Measurements from ENCODE around the gene NIBAN1. TPM values are rescaled to one million over a fixed set of nuclear protein-coding genes. Genes with fewer than 3 reads are reported as not detected.
"Not testable (repeated sequence)": the region's sequence is repeated elsewhere in the genome, so short reads cannot be mapped to it uniquely, and the experiment has no call there.

NIBAN1 gene
- total RNA-seq, 2 experiments from 2014 or later: 55.5 to 60.8 TPM

GRCh38 chr1:184966989-184967388 is 7.3 kb downstream of the NIBAN1 start:
- DNase-seq (no peak), ATAC-seq (no peak)
- H3K27ac Mint-ChIP-seq: no peak overlapping the region
- no peaks in the 10 kb centered on the region for H3K27me3 Mint-ChIP-seq
- peaks cover 47% of the 10 kb centered on the region for H3K4me1 Mint-ChIP-seq
- H3K9me3 Mint-ChIP-seq (ENCODE audit: low read depth): no peaks in the 10 kb centered on the region
- peaks cover 38% of the 10 kb centered on the region for H3K36me3 Mint-ChIP-seq
- CTCF ChIA-PET: interaction anchor here (1.1 kb wide), 1 partner anchor 15 kb away, joined by 5 read pairs; no protein-coding TSS in a partner anchor
- no peak overlapping the region for H3K4me3 Mint-ChIP-seq

DNA sequence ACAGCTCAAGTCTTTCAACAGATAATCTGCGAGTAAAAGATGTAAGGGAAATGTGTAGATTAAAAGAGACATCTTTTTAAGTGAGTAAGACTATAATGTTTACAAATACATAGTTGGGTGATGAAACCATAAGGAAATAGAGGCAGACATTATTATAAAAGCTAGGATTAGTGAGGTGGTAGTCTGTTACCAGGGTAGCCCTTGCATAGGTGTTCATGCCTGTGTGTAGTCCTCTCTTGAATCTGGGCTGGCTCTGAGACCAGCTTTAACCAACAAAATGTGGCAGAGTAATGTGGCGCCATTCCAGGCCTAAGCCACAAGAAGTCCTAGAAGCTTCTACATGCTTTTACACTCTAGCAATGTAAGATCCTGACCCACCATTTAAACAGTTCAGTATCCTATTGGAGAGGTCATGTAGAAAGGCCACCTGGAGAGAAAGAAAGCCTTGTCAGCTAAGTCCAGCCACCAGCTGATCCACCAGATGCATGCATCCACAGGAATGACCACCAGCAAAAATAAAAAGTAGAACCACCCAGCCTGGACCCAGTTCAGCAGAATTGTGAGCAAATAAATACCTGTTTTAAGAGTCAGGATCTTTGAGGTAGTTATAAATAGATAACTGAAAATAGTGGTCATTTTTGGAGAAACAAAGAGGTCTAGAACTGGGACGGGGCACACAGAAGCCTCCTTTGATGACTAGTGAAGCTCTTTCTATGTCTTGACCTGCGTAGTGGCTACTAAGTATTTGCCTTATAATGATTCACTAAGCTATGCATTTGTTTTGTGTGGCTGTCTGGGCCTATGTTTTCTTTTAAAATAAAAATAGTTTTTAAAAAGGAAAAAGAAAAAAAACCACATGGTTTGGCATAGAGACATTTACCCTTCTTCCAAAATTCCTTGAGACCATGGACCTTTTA is 8.1 kb downstream of the NIBAN1 start:
- no peaks in the 10 kb centered on the region for H3K9me3 Mint-ChIP-seq (ENCODE audit: low read depth)
- H3K36me3 Mint-ChIP-seq: peaks cover 45% of the 10 kb centered on the region
- CTCF ChIA-PET: interaction anchor here (1.1 kb wide), 1 partner anchor 15 kb away, joined by 5 read pairs; no protein-coding TSS in a partner anchor
- peaks cover 41% of the 10 kb centered on the region for H3K4me1 Mint-ChIP-seq
- no peak overlapping the region for H3K27ac Mint-ChIP-seq
- H3K27me3 Mint-ChIP-seq: no peaks in the 10 kb centered on the region
- no peak overlapping the region for H3K4me3 Mint-ChIP-seq
- ATAC-seq (no peak), DNase-seq (no peak)

DNA sequence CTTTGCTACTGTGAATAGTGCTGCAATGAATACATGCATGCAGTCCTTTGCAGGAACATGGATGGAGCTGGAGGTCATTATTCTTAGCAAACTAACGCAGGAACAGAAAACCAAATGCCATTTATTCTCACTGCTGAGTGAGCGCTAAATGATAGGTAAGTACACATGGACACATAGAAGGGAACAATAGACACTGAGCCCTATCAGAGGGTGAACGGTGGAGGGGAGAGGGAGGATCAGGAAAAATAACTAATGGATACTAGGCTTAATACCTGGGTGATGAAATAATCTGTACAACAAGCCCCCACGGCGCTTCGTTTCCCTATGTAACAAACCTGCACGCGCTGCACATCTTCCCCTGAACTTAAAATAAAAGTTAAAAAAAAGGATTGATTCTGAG is 8.9 kb downstream of the NIBAN1 start:
- no peaks in the 10 kb centered on the region for H3K27me3 Mint-ChIP-seq
- H3K4me3 Mint-ChIP-seq: no peak overlapping the region
- ATAC-seq (no peak), DNase-seq (no peak)
- peaks cover 49% of the 10 kb centered on the region for H3K36me3 Mint-ChIP-seq
- no peak overlapping the region for H3K27ac Mint-ChIP-seq
- no peaks in the 10 kb centered on the region for H3K9me3 Mint-ChIP-seq (ENCODE audit: low read depth)
- H3K4me1 Mint-ChIP-seq: peaks cover 33% of the 10 kb centered on the region
- CTCF ChIA-PET: no interaction called here

DNA sequence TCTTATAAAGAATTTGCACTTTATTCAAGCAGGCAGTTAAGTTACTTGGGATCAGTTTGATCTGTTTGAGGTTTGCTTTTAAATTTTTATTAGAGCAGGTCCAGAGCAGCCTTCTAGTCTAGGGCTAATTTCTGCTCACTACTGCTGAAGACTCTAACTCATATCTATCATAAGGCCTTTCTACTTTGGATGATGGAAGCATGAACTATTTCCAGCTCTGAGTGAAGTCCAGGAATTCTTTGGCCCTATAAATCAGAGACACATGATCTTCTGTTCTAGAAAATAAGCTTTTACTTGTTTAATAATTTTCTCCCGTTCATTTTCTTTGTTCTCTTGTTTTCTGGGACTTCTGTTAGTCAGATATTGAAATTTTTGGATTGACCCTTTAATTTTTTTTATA is 14.7 kb downstream of the NIBAN1 start:
- ATAC-seq (no peak), DNase-seq (no peak)
- Mint-ChIP-seq H3K27ac (no peak overlapping the region), H3K4me3 (no peak overlapping the region), H3K27me3 (no peaks in the 10 kb centered on the region), H3K4me1 (peaks cover 6% of the 10 kb centered on the region), H3K9me3 (ENCODE audit: low read depth) (no peaks in the 10 kb centered on the region), H3K36me3 (peaks cover 30% of the 10 kb centered on the region)
- CTCF ChIA-PET: no interaction called here

GRCh38 chr1:184958554-184959353 is 15.6 kb downstream of the NIBAN1 start:
- no peaks in the 10 kb centered on the region for H3K9me3 Mint-ChIP-seq (ENCODE audit: low read depth)
- CTCF ChIA-PET: interaction anchor here (0.8 to 1.1 kb wide), 2 partner anchors 12 to 153 kb away, joined by 3 to 4 read pairs; no protein-coding TSS in a partner anchor

DNA sequence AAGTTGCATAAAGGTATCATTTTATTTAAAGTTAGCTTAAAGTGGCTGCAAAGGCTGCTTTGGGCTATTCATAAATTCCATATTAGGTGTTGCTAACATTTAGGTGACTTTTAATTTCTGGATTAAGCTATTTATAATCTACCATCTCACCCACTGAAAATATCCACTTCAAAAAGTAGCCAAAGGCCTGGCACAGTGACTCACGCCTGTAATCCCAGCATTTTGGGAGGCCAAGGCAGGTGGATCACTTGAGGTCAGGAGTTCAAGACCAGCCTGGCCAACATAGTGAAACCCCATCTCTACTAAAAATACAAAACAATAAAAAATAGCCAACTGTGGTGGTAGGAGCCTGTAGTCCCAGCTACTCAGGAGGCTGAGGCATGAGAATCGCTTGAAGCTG is 16.4 kb downstream of the NIBAN1 start:
- not testable (repeated sequence) for DNase-seq; H3K9me3 Mint-ChIP-seq (ENCODE audit: low read depth); H3K4me3 Mint-ChIP-seq; ATAC-seq; H3K27me3 Mint-ChIP-seq; H3K27ac Mint-ChIP-seq
- peaks cover 21% of the 10 kb centered on the region for H3K36me3 Mint-ChIP-seq
- CTCF ChIA-PET: interaction anchor here (0.8 to 1.1 kb wide), 3 partner anchors 20 to 152 kb away, joined by 3 to 4 read pairs (median 3); no protein-coding TSS in a partner anchor
- H3K4me1 Mint-ChIP-seq: peaks cover 20% of the 10 kb centered on the region

More at GRCh38 chr1:184958554-184959353, 15.6 kb downstream of the NIBAN1 start:
- Mint-ChIP-seq H3K36me3 (peaks cover 22% of the 10 kb centered on the region), H3K27ac (no peak overlapping the region), H3K4me1 (peaks cover 14% of the 10 kb centered on the region), H3K27me3 (no peaks in the 10 kb centered on the region), H3K4me3 (no peak overlapping the region)
- DNase-seq: no peak
- no peak for ATAC-seq

GRCh38 chr1:184956999-184957700 is 17.2 kb downstream of the NIBAN1 start:
- peaks cover 24% of the 10 kb centered on the region for H3K36me3 Mint-ChIP-seq
- H3K27me3 Mint-ChIP-seq: no peaks in the 10 kb centered on the region
- H3K9me3 Mint-ChIP-seq (ENCODE audit: low read depth): no peaks in the 10 kb centered on the region
- H3K4me1 Mint-ChIP-seq: peaks cover 20% of the 10 kb centered on the region
- CTCF ChIA-PET: interaction anchor here (0.8 to 1.0 kb wide), 2 partner anchors 21 to 24 kb away, joined by 3 read pairs; no protein-coding TSS in a partner anchor
- H3K4me3 Mint-ChIP-seq: no peak overlapping the region
- H3K27ac Mint-ChIP-seq: no peak overlapping the region
- ATAC-seq: no peak
- DNase-seq: no peak

DNA sequence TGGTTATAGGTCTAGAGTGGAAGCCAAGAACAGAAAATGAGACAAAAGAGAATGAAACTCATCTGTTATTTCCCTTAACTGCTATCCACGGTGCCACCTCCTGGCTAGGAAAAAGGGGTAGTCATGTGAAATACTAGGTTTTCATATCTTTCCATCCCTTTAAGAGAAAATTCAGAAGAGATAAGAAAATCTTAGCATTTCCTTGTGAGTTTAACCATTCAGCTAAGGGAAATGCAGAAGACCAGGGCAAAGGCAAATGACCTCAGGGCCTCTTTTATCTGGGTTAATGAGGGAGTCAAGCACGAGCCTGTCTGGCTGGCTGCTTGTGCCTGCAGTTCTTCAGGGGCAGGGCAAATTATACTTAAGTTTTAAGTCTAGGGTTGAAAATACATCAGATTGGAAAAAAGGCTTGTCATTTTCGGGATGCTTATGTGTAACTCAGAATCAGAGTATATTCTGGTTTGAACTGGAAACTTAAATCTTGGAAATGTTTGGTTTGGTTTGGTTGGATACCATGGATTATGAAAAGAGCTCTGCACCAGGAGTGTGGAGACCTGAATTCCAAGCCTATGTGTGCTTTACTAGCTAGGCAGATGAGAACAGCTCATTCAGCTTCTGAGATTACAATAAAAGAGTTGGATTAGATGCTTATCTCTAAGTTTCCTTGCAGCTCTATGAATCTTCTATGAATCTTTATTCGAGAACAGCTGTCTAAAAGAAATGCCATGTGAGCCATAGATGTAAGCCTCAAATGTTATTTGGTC is 19.9 kb downstream of the NIBAN1 start:
- peak overlapping the region; percentile 15 for H3K4me3 Mint-ChIP-seq
- DNase-seq (no peak), ATAC-seq (peak; percentile 33)
- H3K9me3 Mint-ChIP-seq (ENCODE audit: low read depth): no peaks in the 10 kb centered on the region
- H3K27me3 Mint-ChIP-seq: no peaks in the 10 kb centered on the region
- H3K27ac Mint-ChIP-seq: peak overlapping the region; percentile 7
- CTCF ChIA-PET: interaction anchor here (0.8 to 1.6 kb wide), 5 partner anchors 10 to 149 kb away, joined by 3 to 4 read pairs (median 3); partner anchors contain the start of gene NIBAN1
- peaks cover 21% of the 10 kb centered on the region for H3K4me1 Mint-ChIP-seq
- H3K36me3 Mint-ChIP-seq: peaks cover 23% of the 10 kb centered on the region

- no peaks in the 10 kb centered on the region for H3K27me3 Mint-ChIP-seq
- peak overlapping the region; percentile 15 for H3K4me3 Mint-ChIP-seq
- CTCF ChIA-PET: no interaction called here
- H3K27ac Mint-ChIP-seq: peak overlapping the region; percentile 8
- ATAC-seq (peak; percentile 74), DNase-seq (no peak)
- no peaks in the 10 kb centered on the region for H3K9me3 Mint-ChIP-seq (ENCODE audit: low read depth)
- peaks cover 21% of the 10 kb centered on the region for H3K4me1 Mint-ChIP-seq
- H3K36me3 Mint-ChIP-seq: peaks cover 26% of the 10 kb centered on the region
Observed at GRCh38 chr1:184953600-184954219, 20.6 kb downstream of the NIBAN1 start.

GRCh38 chr1:184952428-184952827 is 21.9 kb downstream of the NIBAN1 start:
- CTCF ChIA-PET: no interaction called here
- H3K4me3 Mint-ChIP-seq: no peak overlapping the region
- no peaks in the 10 kb centered on the region for H3K9me3 Mint-ChIP-seq (ENCODE audit: low read depth)
- H3K27ac Mint-ChIP-seq: no peak overlapping the region
- DNase-seq: no peak
- H3K4me1 Mint-ChIP-seq: peaks cover 21% of the 10 kb centered on the region
- H3K27me3 Mint-ChIP-seq: no peaks in the 10 kb centered on the region
- peaks cover 27% of the 10 kb centered on the region for H3K36me3 Mint-ChIP-seq
- no peak for ATAC-seq

- Mint-ChIP-seq H3K27me3 (no peaks in the 10 kb centered on the region), H3K27ac (no peak overlapping the region), H3K4me1 (peaks cover 25% of the 10 kb centered on the region), H3K9me3 (ENCODE audit: low read depth) (no peaks in the 10 kb centered on the region), H3K36me3 (peaks cover 28% of the 10 kb centered on the region), H3K4me3 (no peak overlapping the region)
- CTCF ChIA-PET: no interaction called here
- DNase-seq: no peak
- no peak for ATAC-seq
Observed at GRCh38 chr1:184951788-184952187, 22.5 kb downstream of the NIBAN1 start.

DNA sequence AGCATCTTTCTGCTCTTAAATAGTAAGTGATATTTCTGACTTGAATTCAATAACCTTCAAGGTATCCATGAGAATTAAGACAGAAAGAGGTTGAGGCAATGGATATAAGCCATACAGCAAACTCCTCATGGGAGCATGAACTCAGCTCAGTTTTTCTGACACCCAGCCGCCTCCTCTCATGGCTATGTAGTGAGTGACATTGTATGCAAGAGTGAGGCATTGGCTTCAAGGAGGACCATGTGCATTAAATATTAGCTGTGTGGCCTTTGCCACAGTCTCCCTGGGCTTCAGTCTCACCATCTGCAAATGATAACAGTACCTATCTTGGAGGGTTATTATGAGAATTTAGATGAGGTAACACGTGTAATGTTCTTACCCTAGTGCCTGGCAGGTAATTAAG is 23.4 kb downstream of the NIBAN1 start:
- ATAC-seq: no peak
- Mint-ChIP-seq H3K36me3 (peaks cover 31% of the 10 kb centered on the region), H3K27ac (no peak overlapping the region), H3K9me3 (ENCODE audit: low read depth) (no peaks in the 10 kb centered on the region), H3K4me3 (no peak overlapping the region), H3K27me3 (no peaks in the 10 kb centered on the region), H3K4me1 (peaks cover 28% of the 10 kb centered on the region)
- DNase-seq: no peak
- CTCF ChIA-PET: no interaction called here

Measured in activated CD8-positive, alpha-beta memory T cell treated with anti-CD3 and anti-CD28 coated beads, Interleukin-2, amount 10 ng/mL, durations not matched to agents 7 days and 5 days (primary cell).